ENCODE measurements around the gene TMEM151B. TPM values are rescaled to one million over a fixed set of nuclear protein-coding genes. Genes with fewer than 3 reads are reported as not detected.
A peak's percentile ranks its signal among the peaks of the same experiment; 100 is the strongest.

The TMEM151B gene
- polyA plus RNA-seq, 2 of the 4 experiments (the other 2 are of a cell fraction), result 0.01 TPM; not detected in 1

GRCh38 chr6:44250067-44250717 is 20.1 kb upstream of the TMEM151B start:
- H3K4me3 ChIP-seq, result peak overlapping the region; percentile 90
- ChIA-PET CTCF (interaction anchor here (1.3 to 2.3 kb wide), 4 partner anchors 12 to 77 kb away, joined by 7 to 10 read pairs (median 8); no protein-coding TSS in a partner anchor), POLR2A (no interaction called here)
- no peaks in the 10 kb centered on the region for H3K9me3 ChIP-seq
- no peak for DNase-seq (ENCODE audit: low read depth in 1 of 2, low spot score in 1 of 2)
- no peak for FAIRE-seq
- WGBS (ENCODE audit: missing lambda C conversion rate), result 65% methylated on average over 6 of the region's 6 CpGs
- no peak overlapping the region for H3K27ac ChIP-seq
- peak overlapping the region; percentile 99 for H3K4me2 ChIP-seq
- H3K4me1 ChIP-seq, result peaks cover 54% of the 10 kb centered on the region
- ATAC-seq, result no peak
- TF ChIP-seq TP53 (CRISPR knock-in tag; IDR thresholded peaks at IDR 0.05) (no peak), MYC (IDR thresholded peaks at IDR 0.05; ENCODE audit: borderline replicate concordance, low read length) (no peak), EP300 (IDR thresholded peaks at IDR 0.05) (no peak), TFCP2L1 (CRISPR knock-in tag; IDR thresholded peaks at IDR 0.05) (no peak), POLR2AphosphoS2 (conservative IDR thresholded peaks at IDR 0.05; ENCODE audit: low read length) (no peak), BHLHE40 (IDR thresholded peaks at IDR 0.05; ENCODE audit: low read depth, low read length) (no peak), MAZ (IDR thresholded peaks at IDR 0.05; ENCODE audit: borderline replicate concordance, low read depth, low read length) (no peak), PHF8 (IDR thresholded peaks at IDR 0.05; ENCODE audit: borderline replicate concordance, low read depth) (no peak), HEYL (CRISPR knock-in tag; IDR thresholded peaks at IDR 0.05) (no peak), RAD21 (conservative IDR thresholded peaks at IDR 0.05 in 1 of 2, IDR thresholded peaks at IDR 0.05 in 1 of 2) (no peak), RCOR1 (IDR thresholded peaks at IDR 0.05; ENCODE audit: low read depth, low read length) (no peak), CBX2 (IDR thresholded peaks at IDR 0.05; ENCODE audit: borderline replicate concordance, low read depth) (no peak), CHD2 (IDR thresholded peaks at IDR 0.05; ENCODE audit: low read length, partially characterized antibody) (no peak), NR3C1 (IDR thresholded peaks at IDR 0.05) (no peak), RNF2 (IDR thresholded peaks at IDR 0.05; ENCODE audit: borderline replicate concordance, low read depth) (no peak), FOSB (CRISPR knock-in tag; IDR thresholded peaks at IDR 0.05) (no peak), ESRRA (IDR thresholded peaks at IDR 0.05; ENCODE audit: borderline replicate concordance, low read length) (no peak), HOXB5 (CRISPR knock-in tag; IDR thresholded peaks at IDR 0.05) (no peak)
- TF ChIP-seq, protein P1, sequence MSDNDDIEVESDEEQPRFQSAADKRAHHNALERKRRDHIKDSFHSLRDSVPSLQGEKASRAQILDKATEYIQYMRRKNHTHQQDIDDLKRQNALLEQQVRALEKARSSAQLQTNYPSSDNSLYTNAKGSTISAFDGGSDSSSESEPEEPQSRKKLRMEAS (IDR thresholded peaks at IDR 0.05), result no peak

DNA sequence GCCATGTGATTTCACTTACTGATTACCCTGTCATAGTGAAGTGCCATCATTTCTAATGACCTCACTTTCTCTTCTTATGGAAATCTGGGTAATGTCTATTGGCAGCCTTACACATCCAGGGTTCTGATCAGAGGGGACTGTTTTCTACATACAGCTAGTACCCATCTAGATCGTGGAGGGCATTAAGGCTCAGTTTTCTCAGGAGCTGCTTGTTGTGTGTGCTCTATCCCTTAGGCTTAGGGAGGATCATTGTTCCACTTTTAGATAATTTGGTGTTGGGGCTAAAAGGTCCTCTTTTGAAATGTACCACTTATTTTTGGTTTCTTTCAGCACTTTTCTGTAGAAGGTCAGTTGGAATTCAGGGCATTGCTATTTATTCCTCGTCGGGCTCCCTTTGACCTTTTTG is 19.5 kb upstream of the TMEM151B start:
- ATAC-seq (no peak), DNase-seq (ENCODE audit: low read depth in 1 of 2, low spot score in 1 of 2) (no peak), FAIRE-seq (no peak)
- no peak overlapping the region for H3K27ac ChIP-seq
- peak overlapping the region; percentile 99 for H3K4me2 ChIP-seq
- H3K4me3 ChIP-seq, result peak overlapping the region; percentile 90; the same call in 1 of the 3 replicates
- POLR2A ChIA-PET, result no interaction called here
- H3K9me3 ChIP-seq, result no peaks in the 10 kb centered on the region
- whole genome bisulfite sequencing (ENCODE audit: missing lambda C conversion rate), result 78% methylated on average over 3 of the region's 3 CpGs
- CTCF ChIA-PET, result interaction anchor here (0.8 to 2.3 kb wide), 5 partner anchors 8 to 154 kb away, joined by 3 to 10 read pairs (median 7); no protein-coding TSS in a partner anchor
- H3K4me1 ChIP-seq, result peaks cover 49% of the 10 kb centered on the region
- TF ChIP-seq, protein P2, sequence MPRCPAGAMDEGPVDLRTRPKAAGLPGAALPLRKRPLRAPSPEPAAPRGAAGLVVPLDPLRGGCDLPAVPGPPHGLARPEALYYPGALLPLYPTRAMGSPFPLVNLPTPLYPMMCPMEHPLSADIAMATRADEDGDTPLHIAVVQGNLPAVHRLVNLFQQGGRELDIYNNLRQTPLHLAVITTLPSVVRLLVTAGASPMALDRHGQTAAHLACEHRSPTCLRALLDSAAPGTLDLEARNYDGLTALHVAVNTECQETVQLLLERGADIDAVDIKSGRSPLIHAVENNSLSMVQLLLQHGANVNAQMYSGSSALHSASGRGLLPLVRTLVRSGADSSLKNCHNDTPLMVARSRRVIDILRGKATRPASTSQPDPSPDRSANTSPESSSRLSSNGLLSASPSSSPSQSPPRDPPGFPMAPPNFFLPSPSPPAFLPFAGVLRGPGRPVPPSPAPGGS (IDR thresholded peaks at IDR 0.05), result no peak
- TF ChIP-seq, protein P3, sequence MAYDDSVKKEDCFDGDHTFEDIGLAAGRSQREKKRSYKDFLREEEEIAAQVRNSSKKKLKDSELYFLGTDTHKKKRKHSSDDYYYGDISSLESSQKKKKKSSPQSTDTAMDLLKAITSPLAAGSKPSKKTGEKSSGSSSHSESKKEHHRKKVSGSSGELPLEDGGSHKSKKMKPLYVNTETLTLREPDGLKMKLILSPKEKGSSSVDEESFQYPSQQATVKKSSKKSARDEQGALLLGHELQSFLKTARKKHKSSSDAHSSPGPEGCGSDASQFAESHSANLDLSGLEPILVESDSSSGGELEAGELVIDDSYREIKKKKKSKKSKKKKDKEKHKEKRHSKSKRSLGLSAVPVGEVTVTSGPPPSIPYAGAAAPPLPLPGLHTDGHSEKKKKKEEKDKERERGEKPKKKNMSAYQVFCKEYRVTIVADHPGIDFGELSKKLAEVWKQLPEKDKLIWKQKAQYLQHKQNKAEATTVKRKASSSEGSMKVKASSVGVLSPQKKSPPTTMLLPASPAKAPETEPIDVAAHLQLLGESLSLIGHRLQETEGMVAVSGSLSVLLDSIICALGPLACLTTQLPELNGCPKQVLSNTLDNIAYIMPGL (CRISPR knock-in tag; IDR thresholded peaks at IDR 0.05; ENCODE audit: borderline replicate concordance), result no peak
- no peak for TF ChIP-seq ATOH8 (CRISPR knock-in tag; IDR thresholded peaks at IDR 0.05; ENCODE audit: low read depth)
- no peak for TF ChIP-seq RAD21 (conservative IDR thresholded peaks at IDR 0.05 in 1 of 2, IDR thresholded peaks at IDR 0.05 in 1 of 2)
- no peak for TF ChIP-seq KDM5A (IDR thresholded peaks at IDR 0.05)
- TF ChIP-seq REST (IDR thresholded peaks at IDR 0.05), result no peak
- no peak for TF ChIP-seq EHMT2 (IDR thresholded peaks at IDR 0.05; ENCODE audit: low read depth)
- no peak for TF ChIP-seq POLR2AphosphoS2 (conservative IDR thresholded peaks at IDR 0.05; ENCODE audit: low read length)
- TF ChIP-seq RFX5 (IDR thresholded peaks at IDR 0.05), result no peak
- no peak for TF ChIP-seq NPAS2 (CRISPR knock-in tag; IDR thresholded peaks at IDR 0.05; ENCODE audit: borderline replicate concordance)
- TF ChIP-seq CBX8 (IDR thresholded peaks at IDR 0.05), result no peak
- TF ChIP-seq CHD4 (IDR thresholded peaks at IDR 0.05; ENCODE audit: borderline replicate concordance), result no peak
- TF ChIP-seq ESRRA (IDR thresholded peaks at IDR 0.05; ENCODE audit: borderline replicate concordance, low read length), result no peak
- TF ChIP-seq, protein P1 (IDR thresholded peaks at IDR 0.05), result no peak
